ENCODE measurements around the gene CDC14C. TPM values are rescaled to one million over a fixed set of nuclear protein-coding genes. Genes with fewer than 3 reads are reported as not detected.

CDC14C gene
- 0.08 and 0.23 TPM in 2 replicates for total RNA-seq
- polyA plus RNA-seq = not detected in 2 replicates

DNA sequence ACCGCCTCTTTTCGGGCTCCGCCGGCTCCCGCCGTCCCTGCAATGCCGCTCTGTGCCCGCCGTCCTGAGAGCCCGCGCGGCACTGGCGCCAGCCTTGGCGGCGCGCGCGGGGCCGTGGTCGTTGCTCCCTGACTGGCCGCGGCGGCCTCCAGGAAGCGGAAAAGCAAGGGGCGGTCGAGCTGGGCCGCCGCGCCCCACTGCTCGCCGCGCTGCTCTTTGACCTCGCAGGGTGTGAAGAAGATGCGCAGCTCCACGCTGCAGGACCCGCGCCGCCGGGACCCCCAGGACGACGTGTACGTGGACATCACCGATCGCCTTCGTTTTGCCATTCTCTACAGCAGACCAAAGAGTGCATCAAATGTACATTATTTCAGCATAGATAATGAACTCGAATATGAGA, at the start of gene CDC14C:
CDC14C (plus strand) TSS at position 115 of the 400 bp plus-strand sequence; CDS start at position 241, 126 bp downstream.
- no peaks in the 10 kb centered on the region for H3K4me1 ChIP-seq (ENCODE audit: insufficient read depth)
- over 99% methylated on average over 32 of the region's 46 CpGs for WGBS (ENCODE audit: low lambda C conversion rate, missing lambda C conversion rate)
- no peak within 1 kb of the TSS for H3K27ac ChIP-seq
- H3K27me3 ChIP-seq = no peaks in the 10 kb centered on the region
- H3K36me3 ChIP-seq (replicated peaks; ENCODE audit: insufficient read depth, low read depth) = no peaks in the 10 kb centered on the region
- no peaks in the 10 kb centered on the region for H3K9me2 ChIP-seq (replicated peaks; ENCODE audit: insufficient read depth)
- no peak for DNase-seq (ENCODE audit: low spot score)
- no peak for TF ChIP-seq EZH2 (IDR thresholded peaks at IDR 0.05; ENCODE audit: borderline replicate concordance)
- no peak for TF ChIP-seq CTCF (IDR thresholded peaks at IDR 0.05; ENCODE audit: poor library complexity)
- no peak for TF ChIP-seq EZH2phosphoT487 (IDR thresholded peaks at IDR 0.05; ENCODE audit: low read depth, severe bottlenecking, unreplicated experiment)
- no peak within 1 kb of the TSS for H2AFZ ChIP-seq
- no peaks in the 10 kb centered on the region for H3K79me2 ChIP-seq
- no peak within 1 kb of the TSS for H3K4me3 ChIP-seq
- H4K20me1 ChIP-seq (ENCODE audit: insufficient read depth, poor library complexity, severe bottlenecking) = no peaks in the 10 kb centered on the region
- H3K9me3 ChIP-seq (ENCODE audit: low read depth) = no peaks in the 10 kb centered on the region
- no peak within 1 kb of the TSS for H3K4me2 ChIP-seq

- no peaks in the 10 kb centered on the region for H3K79me2 ChIP-seq
- WGBS (ENCODE audit: low lambda C conversion rate, missing lambda C conversion rate) = 44% methylated on average over 14 of the region's 14 CpGs
- H3K9me3 ChIP-seq (ENCODE audit: low read depth) = no peaks in the 10 kb centered on the region
- DNase-seq (ENCODE audit: low spot score) = peak; percentile 82
- no peak overlapping the region for H3K4me2 ChIP-seq
- no peaks in the 10 kb centered on the region for H3K9me2 ChIP-seq (replicated peaks; ENCODE audit: insufficient read depth)
- no peak overlapping the region for H3K27ac ChIP-seq
- no peak overlapping the region for H2AFZ ChIP-seq
- TF ChIP-seq EZH2 (IDR thresholded peaks at IDR 0.05; ENCODE audit: borderline replicate concordance) = no peak
- TF ChIP-seq EZH2phosphoT487 (IDR thresholded peaks at IDR 0.05; ENCODE audit: low read depth, severe bottlenecking, unreplicated experiment) = no peak
- peak; percentile 73 for TF ChIP-seq CTCF (IDR thresholded peaks at IDR 0.05; ENCODE audit: poor library complexity)
- no peaks in the 10 kb centered on the region for H3K27me3 ChIP-seq
- H3K4me3 ChIP-seq = no peak overlapping the region
- no peaks in the 10 kb centered on the region for H4K20me1 ChIP-seq (ENCODE audit: insufficient read depth, poor library complexity, severe bottlenecking)
- no peaks in the 10 kb centered on the region for H3K4me1 ChIP-seq (ENCODE audit: insufficient read depth)
- H3K36me3 ChIP-seq (replicated peaks; ENCODE audit: insufficient read depth, low read depth) = no peaks in the 10 kb centered on the region
Observed at GRCh38 chr7:48875045-48875916, 49.1 kb upstream of the CDC14C start.

DNA sequence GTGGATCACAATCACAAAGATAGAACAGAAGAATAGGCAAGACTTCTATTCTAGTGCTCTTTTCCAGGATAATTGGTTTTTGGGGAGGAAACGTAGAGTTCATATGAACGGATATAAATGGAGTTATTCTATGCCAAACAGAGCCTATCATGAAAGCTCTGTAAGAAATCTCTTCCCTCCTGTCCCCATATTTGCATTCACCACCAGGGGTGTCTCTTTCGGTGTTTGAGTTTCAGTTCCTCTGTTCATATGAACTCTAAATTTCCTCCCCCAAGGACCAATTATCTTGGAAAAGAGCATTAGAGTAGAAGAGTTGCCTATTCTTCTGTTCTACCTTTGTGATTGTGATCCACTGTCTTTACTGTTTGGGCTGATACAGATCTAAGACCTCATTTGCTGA, 48.3 kb upstream of the CDC14C start:
- no peaks in the 10 kb centered on the region for H3K36me3 ChIP-seq (replicated peaks; ENCODE audit: insufficient read depth, low read depth)
- H3K27me3 ChIP-seq = no peaks in the 10 kb centered on the region
- H2AFZ ChIP-seq = no peak overlapping the region
- H3K4me3 ChIP-seq = no peak overlapping the region
- H4K20me1 ChIP-seq (ENCODE audit: insufficient read depth, poor library complexity, severe bottlenecking) = no peaks in the 10 kb centered on the region
- TF ChIP-seq EZH2 (IDR thresholded peaks at IDR 0.05; ENCODE audit: borderline replicate concordance) = no peak
- H3K4me1 ChIP-seq (ENCODE audit: insufficient read depth) = no peaks in the 10 kb centered on the region
- no peak overlapping the region for H3K4me2 ChIP-seq
- no peaks in the 10 kb centered on the region for H3K9me3 ChIP-seq (ENCODE audit: low read depth)
- H3K9me2 ChIP-seq (replicated peaks; ENCODE audit: insufficient read depth) = no peaks in the 10 kb centered on the region
- DNase-seq (ENCODE audit: low spot score) = no peak
- no peak overlapping the region for H3K27ac ChIP-seq
- 81% methylated on average over 3 of the region's 3 CpGs for WGBS (ENCODE audit: low lambda C conversion rate, missing lambda C conversion rate)
- no peaks in the 10 kb centered on the region for H3K79me2 ChIP-seq

DNA sequence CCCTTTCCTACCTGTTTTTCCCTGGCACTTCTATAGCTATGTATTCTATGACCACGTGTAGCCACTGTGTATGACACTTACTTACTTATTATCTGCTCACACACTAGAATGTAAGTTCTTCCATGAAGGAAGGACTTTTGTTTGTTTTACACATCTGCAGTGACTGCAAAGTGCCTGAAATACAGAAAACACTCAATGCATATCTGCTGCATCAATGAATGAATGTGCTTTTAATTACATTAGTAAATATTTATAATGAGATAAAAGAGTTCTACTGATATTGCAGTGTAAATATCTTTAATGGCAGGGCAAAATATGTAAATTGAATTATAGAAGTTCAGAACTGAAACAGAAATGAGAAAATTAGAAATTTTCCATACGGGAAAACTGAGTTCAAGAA, 43.5 kb upstream of the CDC14C start:
- H3K27me3 ChIP-seq = no peaks in the 10 kb centered on the region
- no peaks in the 10 kb centered on the region for H3K36me3 ChIP-seq (replicated peaks; ENCODE audit: insufficient read depth, low read depth)
- no peak overlapping the region for H3K27ac ChIP-seq
- no peaks in the 10 kb centered on the region for H3K9me3 ChIP-seq (ENCODE audit: low read depth)
- no peak overlapping the region for H3K4me3 ChIP-seq
- no peaks in the 10 kb centered on the region for H3K79me2 ChIP-seq
- no peak overlapping the region for H3K4me2 ChIP-seq
- no peaks in the 10 kb centered on the region for H3K4me1 ChIP-seq (ENCODE audit: insufficient read depth)
- no peak overlapping the region for H2AFZ ChIP-seq
- H4K20me1 ChIP-seq (ENCODE audit: insufficient read depth, poor library complexity, severe bottlenecking) = no peaks in the 10 kb centered on the region
- H3K9me2 ChIP-seq (replicated peaks; ENCODE audit: insufficient read depth) = no peaks in the 10 kb centered on the region
- no peak for DNase-seq (ENCODE audit: low spot score)
- TF ChIP-seq EZH2 (IDR thresholded peaks at IDR 0.05; ENCODE audit: borderline replicate concordance) (no peak), CTCF (IDR thresholded peaks at IDR 0.05; ENCODE audit: poor library complexity) (no peak), EZH2phosphoT487 (IDR thresholded peaks at IDR 0.05; ENCODE audit: low read depth, severe bottlenecking, unreplicated experiment) (no peak)
- 86% methylated on average over 2 of the region's 2 CpGs for WGBS (ENCODE audit: low lambda C conversion rate, missing lambda C conversion rate)

All from hepatocyte (in vitro differentiated cells).